ENCODE results near the gene CYB5A. TPM values are rescaled to one million over a fixed set of nuclear protein-coding genes. Genes with fewer than 3 reads are reported as not detected.

The CYB5A gene
- polyA plus RNA-seq, 1 of the 3 experiments (the other 2 are of a cell fraction), result 42.1 TPM

DNA sequence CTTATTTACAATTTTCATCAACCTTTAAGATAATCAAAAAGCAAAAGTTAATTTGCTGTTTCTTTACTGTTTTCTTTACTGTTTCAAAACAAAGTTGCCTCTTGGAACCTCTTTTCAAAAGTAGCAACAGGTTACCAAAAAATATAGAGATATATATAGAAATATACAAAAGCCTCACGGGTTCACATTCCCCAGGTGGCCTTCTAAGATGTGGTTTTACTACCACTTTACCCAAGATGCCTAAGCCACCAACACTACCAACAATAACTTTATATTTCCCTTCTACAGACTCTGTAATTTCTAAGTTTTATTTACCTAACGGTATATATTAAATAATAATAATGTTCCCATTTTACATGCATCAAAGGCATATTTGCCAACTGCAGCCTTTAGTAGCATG, 4.9 kb downstream of the CYB5A start:
- CTCF ChIA-PET, result interaction anchor here (1.2 kb wide), 1 partner anchor 87 kb away, joined by 3 read pairs; no protein-coding TSS in a partner anchor
- DNase-seq, result no peak
- H3K4me1 ChIP-seq (ENCODE audit: control insufficient read depth in 1 of 2, insufficient read depth in 2 of 2, low read depth in 1 of 2, low read length in 1 of 2), result peaks cover 0 to 35% of the 10 kb centered on the region in 2 experiments; a peak in 1 of 4 replicates

DNA sequence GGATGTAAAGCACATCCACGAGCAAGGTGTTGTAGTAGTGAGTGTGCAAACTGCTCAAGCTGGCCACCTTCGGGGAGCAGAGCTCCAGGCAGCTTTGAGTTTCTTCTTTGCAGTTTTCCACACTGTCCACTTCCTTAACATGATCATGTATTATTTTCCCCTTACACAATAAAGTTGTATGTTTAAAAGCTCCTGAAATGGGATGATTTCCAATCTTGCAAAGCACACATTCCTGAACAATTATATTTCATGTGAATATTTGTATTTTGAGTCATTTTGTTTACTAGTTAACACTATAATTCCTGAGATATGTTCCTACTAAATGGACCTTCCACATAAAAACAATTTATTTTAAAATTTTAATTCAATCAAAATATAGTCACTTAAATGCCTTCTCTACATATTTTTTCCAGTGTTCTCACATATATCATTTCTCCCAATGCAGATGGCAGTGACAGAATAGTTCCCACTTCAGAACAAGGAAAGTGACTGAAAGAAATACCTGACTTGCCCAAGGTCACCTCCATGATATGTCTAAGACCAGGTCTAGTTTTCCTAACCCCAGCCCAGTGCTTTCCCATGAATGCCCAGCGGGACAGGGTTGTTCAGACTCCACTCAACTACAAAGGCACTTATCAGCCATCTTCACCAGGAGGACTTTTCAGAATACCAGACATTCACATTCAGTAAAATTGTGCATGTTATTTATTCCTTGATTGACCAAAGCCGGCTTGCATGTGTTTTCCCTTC, 5.5 kb downstream of the CYB5A start:
- H3K9me3 ChIP-seq, result no peaks in the 10 kb centered on the region
- H3K4me3 ChIP-seq (ENCODE audit: low read depth in 2 of 2, low read length in 1 of 2), result no peak overlapping the region
- H4K20me1 ChIP-seq (ENCODE audit: insufficient read depth), result no peaks in the 10 kb centered on the region
- H3K4me1 ChIP-seq (ENCODE audit: control insufficient read depth in 1 of 2, insufficient read depth in 2 of 2, low read depth in 1 of 2, low read length in 1 of 2), result peaks cover 0 to 40% of the 10 kb centered on the region in 2 experiments; a peak in 1 of 4 replicates
- no peaks in the 10 kb centered on the region for H3K9me2 ChIP-seq
- WGBS (ENCODE audit: low lambda C conversion rate), result 66% methylated on average over 4 of the region's 4 CpGs
- ChIA-PET CTCF (no interaction called here), POLR2A (no interaction called here)
- H3K9ac ChIP-seq, result no peak overlapping the region
- DNase-seq, result no peak
- no peak overlapping the region for H3K27ac ChIP-seq (ENCODE audit: low read depth in 2 of 2, low read length in 1 of 2)
- H3K79me2 ChIP-seq (ENCODE audit: insufficient read depth), result no peaks in the 10 kb centered on the region
- H3K27me3 ChIP-seq (ENCODE audit: insufficient read depth), result no peaks in the 10 kb centered on the region
- H3F3A ChIP-seq (replicated peaks; ENCODE audit: insufficient read depth), result no peaks in the 10 kb centered on the region
- no peak overlapping the region for H3K4me2 ChIP-seq
- H2AFZ ChIP-seq (ENCODE audit: low read depth), result no peak overlapping the region
- no peaks in the 10 kb centered on the region for H3K36me3 ChIP-seq (replicated peaks in 1 of 2; ENCODE audit: control insufficient read depth in 1 of 2, insufficient read depth in 2 of 2, low read length in 1 of 2)
- TF ChIP-seq TCF12 (IDR thresholded peaks at IDR 0.05) (no peak), CHD2 (IDR thresholded peaks at IDR 0.05; ENCODE audit: low read length, partially characterized antibody) (no peak), FOXM1 (IDR thresholded peaks at IDR 0.05; ENCODE audit: low read depth) (no peak), TAF1 (IDR thresholded peaks at IDR 0.05; ENCODE audit: borderline replicate concordance, low read depth, low read length) (no peak), MXI1 (IDR thresholded peaks at IDR 0.05; ENCODE audit: low read depth, low read length) (no peak), REST (IDR thresholded peaks at IDR 0.05; ENCODE audit: low read depth, low read length) (no peak), JUND (IDR thresholded peaks at IDR 0.05) (no peak), RCOR1 (IDR thresholded peaks at IDR 0.05; ENCODE audit: low read length) (no peak), GABPA (IDR thresholded peaks at IDR 0.05; ENCODE audit: low read depth) (no peak), YY1 (IDR thresholded peaks at IDR 0.05; ENCODE audit: low read depth) (no peak), SMC3 (IDR thresholded peaks at IDR 0.05; ENCODE audit: low read depth, low read length) (no peak)

More for the DNA sequence above, 4.9 kb downstream of the CYB5A start:
- H3K27ac ChIP-seq (ENCODE audit: low read depth in 2 of 2, low read length in 1 of 2), result no peak overlapping the region
- 90% methylated on average over 2 of the region's 2 CpGs for WGBS (ENCODE audit: low lambda C conversion rate)
- no peaks in the 10 kb centered on the region for H3K27me3 ChIP-seq (ENCODE audit: insufficient read depth)
- no peaks in the 10 kb centered on the region for H4K20me1 ChIP-seq (ENCODE audit: insufficient read depth)
- H3K9me3 ChIP-seq, result no peaks in the 10 kb centered on the region
- POLR2A ChIA-PET, result interaction anchor here (1.1 kb wide), 1 partner anchor 31 kb away, joined by 3 read pairs; no protein-coding TSS in a partner anchor
- H2AFZ ChIP-seq (ENCODE audit: low read depth), result no peak overlapping the region
- no peaks in the 10 kb centered on the region for H3K79me2 ChIP-seq (ENCODE audit: insufficient read depth)
- no peaks in the 10 kb centered on the region for H3K9me2 ChIP-seq
- no peak overlapping the region for H3K4me3 ChIP-seq (ENCODE audit: low read depth in 2 of 2, low read length in 1 of 2)
- no peaks in the 10 kb centered on the region for H3F3A ChIP-seq (replicated peaks; ENCODE audit: insufficient read depth)
- no peak overlapping the region for H3K4me2 ChIP-seq
- no peaks in the 10 kb centered on the region for H3K36me3 ChIP-seq (replicated peaks in 1 of 2; ENCODE audit: control insufficient read depth in 1 of 2, insufficient read depth in 2 of 2, low read length in 1 of 2)
- no peak for TF ChIP-seq RFX5 (IDR thresholded peaks at IDR 0.05; ENCODE audit: low read length)
- TF ChIP-seq, protein P1, sequence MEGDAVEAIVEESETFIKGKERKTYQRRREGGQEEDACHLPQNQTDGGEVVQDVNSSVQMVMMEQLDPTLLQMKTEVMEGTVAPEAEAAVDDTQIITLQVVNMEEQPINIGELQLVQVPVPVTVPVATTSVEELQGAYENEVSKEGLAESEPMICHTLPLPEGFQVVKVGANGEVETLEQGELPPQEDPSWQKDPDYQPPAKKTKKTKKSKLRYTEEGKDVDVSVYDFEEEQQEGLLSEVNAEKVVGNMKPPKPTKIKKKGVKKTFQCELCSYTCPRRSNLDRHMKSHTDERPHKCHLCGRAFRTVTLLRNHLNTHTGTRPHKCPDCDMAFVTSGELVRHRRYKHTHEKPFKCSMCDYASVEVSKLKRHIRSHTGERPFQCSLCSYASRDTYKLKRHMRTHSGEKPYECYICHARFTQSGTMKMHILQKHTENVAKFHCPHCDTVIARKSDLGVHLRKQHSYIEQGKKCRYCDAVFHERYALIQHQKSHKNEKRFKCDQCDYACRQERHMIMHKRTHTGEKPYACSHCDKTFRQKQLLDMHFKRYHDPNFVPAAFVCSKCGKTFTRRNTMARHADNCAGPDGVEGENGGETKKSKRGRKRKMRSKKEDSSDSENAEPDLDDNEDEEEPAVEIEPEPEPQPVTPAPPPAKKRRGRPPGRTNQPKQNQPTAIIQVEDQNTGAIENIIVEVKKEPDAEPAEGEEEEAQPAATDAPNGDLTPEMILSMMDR (IDR thresholded peaks at IDR 0.05), result no peak
- TF ChIP-seq, protein P2, sequence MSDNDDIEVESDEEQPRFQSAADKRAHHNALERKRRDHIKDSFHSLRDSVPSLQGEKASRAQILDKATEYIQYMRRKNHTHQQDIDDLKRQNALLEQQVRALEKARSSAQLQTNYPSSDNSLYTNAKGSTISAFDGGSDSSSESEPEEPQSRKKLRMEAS (IDR thresholded peaks at IDR 0.05; ENCODE audit: low read depth), result no peak
- TF ChIP-seq GATA2 (CRISPR knock-in tag; IDR thresholded peaks at IDR 0.05), result no peak
- no peak for TF ChIP-seq ZBTB33 (IDR thresholded peaks at IDR 0.05; ENCODE audit: borderline replicate concordance, low read depth)
- no peak overlapping the region for H3K9ac ChIP-seq
